Progenitor cell of endocrine pancreas (in vitro differentiated cells): ENCODE results near the gene ST7. TPM values are rescaled to one million over a fixed set of nuclear protein-coding genes. Genes with fewer than 3 reads are reported as not detected.
A peak's percentile ranks its signal among the peaks of the same experiment; 100 is the strongest.

ENCODE experiments used
- DNase-seq: peaks from one replicate; pipeline ENCODE4 v3.0.0; 2021; ENCODE audit warnings: low spot score; ENCODE audit not compliant: unreplicated experiment
- H3K27ac Mint-ChIP-seq: 2 replicates; pipeline ENCODE4 v1.8.0; 2021; ENCODE audit warnings: mild to moderate bottlenecking, moderate library complexity, mixed read lengths
- H3K27me3 Mint-ChIP-seq: 2 replicates; pipeline ENCODE4 v1.8.0; 2021; ENCODE audit warnings: mixed read lengths
- H3K36me3 Mint-ChIP-seq: 2 replicates; pipeline ENCODE4 v1.8.0; 2022; ENCODE audit warnings: mixed read lengths; ENCODE audit not compliant: insufficient read depth
- H3K4me1 Mint-ChIP-seq: 2 replicates; pipeline ENCODE4 v1.8.0; 2021; ENCODE audit warnings: low read depth, mixed read lengths
- H3K4me3 Mint-ChIP-seq: 2 replicates; pipeline ENCODE4 v1.8.0; 2021; ENCODE audit warnings: low read depth, mild to moderate bottlenecking, moderate library complexity, mixed read lengths
- H3K9me3 Mint-ChIP-seq: 2 replicates; pipeline ENCODE4 v1.8.0; 2021; ENCODE audit warnings: low read depth, mixed read lengths
- CTCF ChIP-seq: fragments of 200-600 bp; sonication (generic); IDR thresholded peaks from one replicate; pipeline ENCODE4 v1.5.0; 2021; ENCODE audit warnings: antibody characterized with exemption, mild to moderate bottlenecking; ENCODE audit not compliant: unreplicated experiment
- total RNA-seq: library from RNA; stranded (reverse); gene quantifications from 2 replicates; pipeline ENCODE4 v1.2.1, GENCODE V29; 2021

ST7 gene
- total RNA-seq, 1 donor from 2014 or later: 24.8 TPM

- Mint-ChIP-seq H3K9me3 (no peaks in the 10 kb centered on the region), H3K4me1 (no peaks in the 10 kb centered on the region), H3K36me3 (peaks cover 2% of the 10 kb centered on the region), H3K27ac (no peak overlapping the region), H3K27me3 (no peaks in the 10 kb centered on the region), H3K4me3 (no peak overlapping the region)
- no peak for DNase-seq
- TF ChIP-seq CTCF: no peak
Observed at GRCh38 chr7:117210397-117210796, 257.1 kb downstream of the ST7 start.

- Mint-ChIP-seq H3K36me3 (peaks cover 2% of the 10 kb centered on the region), H3K27me3 (no peaks in the 10 kb centered on the region), H3K4me3 (no peak overlapping the region), H3K9me3 (no peaks in the 10 kb centered on the region), H3K4me1 (no peaks in the 10 kb centered on the region), H3K27ac (no peak overlapping the region)
- TF ChIP-seq CTCF: no peak
- DNase-seq: no peak
Observed at GRCh38 chr7:117210908-117211307, 257.6 kb downstream of the ST7 start.

GRCh38 chr7:117211614-117212013, 258.3 kb downstream of the ST7 start:
- H3K4me3 Mint-ChIP-seq: no peak overlapping the region
- no peak for DNase-seq

GRCh38 chr7:117212969-117213877, 259.9 kb downstream of the ST7 start:
- no peak overlapping the region for H3K27ac Mint-ChIP-seq
- DNase-seq: peak; percentile 28
- H3K9me3 Mint-ChIP-seq: no peaks in the 10 kb centered on the region
- H3K27me3 Mint-ChIP-seq: no peaks in the 10 kb centered on the region
- H3K4me1 Mint-ChIP-seq: peaks cover 9% of the 10 kb centered on the region
- H3K36me3 Mint-ChIP-seq: peaks cover 2% of the 10 kb centered on the region
- TF ChIP-seq CTCF: peak; percentile 87
- no peak overlapping the region for H3K4me3 Mint-ChIP-seq

More at GRCh38 chr7:117211614-117212013, 258.3 kb downstream of the ST7 start:
- no peaks in the 10 kb centered on the region for H3K9me3 Mint-ChIP-seq
- no peak overlapping the region for H3K27ac Mint-ChIP-seq
- H3K36me3 Mint-ChIP-seq: peaks cover 2% of the 10 kb centered on the region
- TF ChIP-seq CTCF: no peak
- H3K27me3 Mint-ChIP-seq: no peaks in the 10 kb centered on the region
- H3K4me1 Mint-ChIP-seq: peaks cover 3% of the 10 kb centered on the region

- peaks cover 3% of the 10 kb centered on the region for H3K27me3 Mint-ChIP-seq
- peaks cover 9% of the 10 kb centered on the region for H3K4me1 Mint-ChIP-seq
- H3K4me3 Mint-ChIP-seq: no peak overlapping the region
- no peaks in the 10 kb centered on the region for H3K9me3 Mint-ChIP-seq
- H3K36me3 Mint-ChIP-seq: peaks cover 3% of the 10 kb centered on the region
- H3K27ac Mint-ChIP-seq: no peak overlapping the region
- TF ChIP-seq CTCF: no peak
- DNase-seq: no peak
Observed at GRCh38 chr7:117216010-117216409, 262.7 kb downstream of the ST7 start.
